Liver (tissue), 9 donors: ENCODE results near the gene FARP1. TPM values are rescaled to one million over a fixed set of nuclear protein-coding genes. Genes with fewer than 3 reads are reported as not detected.

ENCODE experiments used
- DNase-seq: peaks from one replicate; pipeline ENCODE4 v3.0.0-alpha.2; 2017; ENCODE audit warnings: low spot score
- H3K27ac ChIP-seq, 2 donors: one replicate each; pipeline ENCODE4 v1.7.0; 2013; ENCODE audit warnings: inconsistent platforms in 2 of 2, low read length in 2 of 2, control low read depth in 1 of 2, low read depth in 1 of 2, mild to moderate bottlenecking in 1 of 2
- H3K27me3 ChIP-seq, 4 donors: one replicate each; pipeline versions ENCODE4 v1.6.1 to v1.7.0; 2013; ENCODE audit warnings: low read length in 3 of 4, inconsistent platforms in 1 of 4, mild to moderate bottlenecking in 1 of 4, moderate library complexity in 1 of 4; ENCODE audit not compliant: control insufficient read depth in 4 of 4, insufficient read depth in 4 of 4
- H3K36me3 ChIP-seq, 4 donors: one replicate each; pipeline versions ENCODE4 v1.6.1 to v1.7.0; 2013; ENCODE audit warnings: low read length in 3 of 4, mild to moderate bottlenecking in 3 of 4, low read depth in 1 of 4, moderate library complexity in 1 of 4; ENCODE audit not compliant: control insufficient read depth in 4 of 4, insufficient read depth in 3 of 4
- H3K4me1 ChIP-seq, 4 donors: one replicate each; pipeline versions ENCODE4 v1.6.1 to v1.7.0; 2013; ENCODE audit warnings: low read length in 3 of 4, mild to moderate bottlenecking in 3 of 4, moderate library complexity in 1 of 4; ENCODE audit not compliant: control insufficient read depth in 4 of 4, insufficient read depth in 4 of 4
- H3K4me3 ChIP-seq, 3 donors: one replicate each; pipeline versions ENCODE4 v1.6.1 to v1.7.0; 2013; ENCODE audit warnings: low read length in 3 of 3, control low read depth in 1 of 3, low read depth in 1 of 3, mild to moderate bottlenecking in 1 of 3
- H3K9ac ChIP-seq, 2 donors: one replicate each; pipeline ENCODE4 v1.7.0; 2013; ENCODE audit warnings: low read length in 2 of 2, mild to moderate bottlenecking in 2 of 2, moderate library complexity in 2 of 2, control low read depth in 1 of 2, low read depth in 1 of 2
- H3K9me3 ChIP-seq, 4 donors: one replicate each; pipeline versions ENCODE4 v1.6.1 to v1.7.0; 2013; ENCODE audit warnings: low read length in 3 of 4; ENCODE audit not compliant: control insufficient read depth in 4 of 4
- CTCF ChIP-seq: fragments of 150-350 bp; IDR thresholded peaks from 2 replicates; pipeline ENCODE4 v1.5.1; 2017; ENCODE audit warnings: improper control_type of control experiment, low read depth, low read length; ENCODE audit not compliant: missing input control
- EGR1 ChIP-seq, 2 donors: IDR thresholded peaks; 2 replicates each; pipeline ENCODE4 v1.6.1; 2016 to 2018; ENCODE audit warnings: antibody characterized with exemption in 2 of 2, low read depth in 2 of 2
- FOXA1 ChIP-seq: IDR thresholded peaks from 2 replicates; pipeline ENCODE4 v1.6.1; 2016; ENCODE audit warnings: antibody characterized with exemption
- FOXA2 ChIP-seq: IDR thresholded peaks from 2 replicates; pipeline ENCODE4 v1.6.1; 2016; ENCODE audit warnings: antibody characterized with exemption
- GABPA ChIP-seq, 2 donors: IDR thresholded peaks in 1 of 2; conservative IDR thresholded peaks in 1 of 2; 2 replicates each; pipeline ENCODE4 v1.6.1; 2016; ENCODE audit warnings: antibody characterized with exemption in 2 of 2, mild to moderate bottlenecking in 1 of 2, moderate library complexity in 1 of 2
- HNF4A ChIP-seq, 2 donors: conservative IDR thresholded peaks; 2 replicates each; pipeline ENCODE4 v1.6.1; 2016; ENCODE audit warnings: antibody characterized with exemption in 2 of 2, mild to moderate bottlenecking in 2 of 2
- JUND ChIP-seq, 2 donors: IDR thresholded peaks; 2 replicates each; pipeline ENCODE4 v1.6.1; 2016; ENCODE audit warnings: antibody characterized with exemption in 2 of 2
- NR2F2 ChIP-seq: IDR thresholded peaks from 2 replicates; pipeline ENCODE4 v1.6.1; 2016; ENCODE audit warnings: antibody characterized with exemption
- RAD21 ChIP-seq, 2 donors: IDR thresholded peaks; 2 replicates each; pipeline ENCODE4 v1.6.1; 2016; ENCODE audit warnings: antibody characterized with exemption in 2 of 2, mild to moderate bottlenecking in 2 of 2
- REST ChIP-seq: IDR thresholded peaks from 2 replicates; pipeline ENCODE4 v1.6.1; 2016; ENCODE audit warnings: antibody characterized with exemption, mild to moderate bottlenecking
- RXRA ChIP-seq, 2 donors: IDR thresholded peaks; 2 replicates each; pipeline ENCODE4 v1.6.1; 2017 to 2018; ENCODE audit warnings: antibody characterized with exemption in 2 of 2, mild to moderate bottlenecking in 1 of 2
- SP1 ChIP-seq: IDR thresholded peaks from 2 replicates; pipeline ENCODE4 v1.6.1; 2018; ENCODE audit warnings: antibody characterized with exemption, mild to moderate bottlenecking
- TAF1 ChIP-seq: conservative IDR thresholded peaks from 2 replicates; pipeline ENCODE4 v1.6.1; 2016; ENCODE audit warnings: antibody characterized with exemption, mild to moderate bottlenecking
- YY1 ChIP-seq: IDR thresholded peaks from 2 replicates; pipeline ENCODE4 v1.6.1; 2016; ENCODE audit warnings: antibody characterized with exemption, mild to moderate bottlenecking
- WGBS: extraction: QIAGEN DNeasy Blood & Tissue Kit; methylation state at CpG from one replicate; pipeline ENCODE4 v1.1.7; 2013; 5-methylcytosine and 5-hydroxymethylcytosine counted together
- polyA plus RNA-seq, 2 donors: library from polyadenylated mRNA; stranded (reverse) in 1 of 2; unstranded in 1 of 2; fragments of 200-250 nt in 1 of 2; fragments of >200 nt in 1 of 2; fragmentation: Nextera tagmentation in 1 of 2; extraction: Ambion mirVana in 1 of 2; gene quantifications; one replicate each; pipeline versions ENCODE4 v1.2.1 to v1.2.3, GENCODE V29; 2013 to 2015
- total RNA-seq, 2 donors: library from RNA; depleted of rRNA; stranded (reverse); fragments of >200 nt; gene quantifications; one replicate each; pipeline ENCODE4 v1.2.3, GENCODE V29; 2014
- TF ChIP-seq, protein P1 (sequence below): IDR thresholded peaks from 2 replicates; pipeline ENCODE4 v1.6.1; 2016; ENCODE audit warnings: antibody characterized with exemption
- TF ChIP-seq, protein P2 (sequence below): IDR thresholded peaks from 2 replicates; pipeline ENCODE4 v1.6.1; 2016; ENCODE audit warnings: antibody characterized with exemption
- TF ChIP-seq, protein P3 (sequence below): IDR thresholded peaks from 2 replicates; pipeline ENCODE4 v1.6.1; 2016; ENCODE audit warnings: antibody characterized with exemption
- donor health status: healthy.
- donor health status: healthy.
- donor health status: healthy.
- donor health status: healthy.
- donor health status: healthy.

The FARP1 gene
- total and polyA plus RNA-seq, 4 donors: 28.4 to 62.6 (median 39.8) TPM

GRCh38 chr13:98198683-98199082 lies 55.8 kb downstream of the FARP1 start:
- peaks cover 17 to 52% (median 36%) of the 10 kb centered on the region in 4 donors for H3K4me1 ChIP-seq
- H3K27ac ChIP-seq: no peak overlapping the region
- no peaks in the 10 kb centered on the region for H3K36me3 ChIP-seq

GRCh38 chr13:98199480-98199879 lies 56.6 kb downstream of the FARP1 start:
- no peaks in the 10 kb centered on the region for H3K36me3 ChIP-seq
- WGBS: 34% methylated on average over 4 of the region's 4 CpGs
- peak overlapping the region in 1 of 2 donors; percentile 44 for H3K27ac ChIP-seq
- H3K9ac ChIP-seq: no peak overlapping the region
- H3K9me3 ChIP-seq: no peaks in the 10 kb centered on the region
- peaks cover 15 to 55% (median 39%) of the 10 kb centered on the region in 4 donors for H3K4me1 ChIP-seq
- no peak overlapping the region for H3K4me3 ChIP-seq
- no peak for DNase-seq
- no peaks in the 10 kb centered on the region for H3K27me3 ChIP-seq
- TF ChIP-seq, protein P1, sequence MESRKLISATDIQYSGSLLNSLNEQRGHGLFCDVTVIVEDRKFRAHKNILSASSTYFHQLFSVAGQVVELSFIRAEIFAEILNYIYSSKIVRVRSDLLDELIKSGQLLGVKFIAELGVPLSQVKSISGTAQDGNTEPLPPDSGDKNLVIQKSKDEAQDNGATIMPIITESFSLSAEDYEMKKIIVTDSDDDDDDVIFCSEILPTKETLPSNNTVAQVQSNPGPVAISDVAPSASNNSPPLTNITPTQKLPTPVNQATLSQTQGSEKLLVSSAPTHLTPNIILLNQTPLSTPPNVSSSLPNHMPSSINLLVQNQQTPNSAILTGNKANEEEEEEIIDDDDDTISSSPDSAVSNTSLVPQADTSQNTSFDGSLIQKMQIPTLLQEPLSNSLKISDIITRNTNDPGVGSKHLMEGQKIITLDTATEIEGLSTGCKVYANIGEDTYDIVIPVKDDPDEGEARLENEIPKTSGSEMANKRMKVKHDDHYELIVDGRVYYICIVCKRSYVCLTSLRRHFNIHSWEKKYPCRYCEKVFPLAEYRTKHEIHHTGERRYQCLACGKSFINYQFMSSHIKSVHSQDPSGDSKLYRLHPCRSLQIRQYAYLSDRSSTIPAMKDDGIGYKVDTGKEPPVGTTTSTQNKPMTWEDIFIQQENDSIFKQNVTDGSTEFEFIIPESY: no peak
- TF ChIP-seq, protein P2, sequence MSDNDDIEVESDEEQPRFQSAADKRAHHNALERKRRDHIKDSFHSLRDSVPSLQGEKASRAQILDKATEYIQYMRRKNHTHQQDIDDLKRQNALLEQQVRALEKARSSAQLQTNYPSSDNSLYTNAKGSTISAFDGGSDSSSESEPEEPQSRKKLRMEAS: no peak
- TF ChIP-seq GABPA (IDR thresholded peaks at IDR 0.05 in 1 of 2, conservative IDR thresholded peaks at IDR 0.05 in 1 of 2) (no peak), FOXA2 (peak; percentile 20), RXRA (IDR thresholded peaks at IDR 0.05) (peak; percentile 10 to 40), REST (no peak), NR2F2 (no peak), HNF4A (conservative IDR thresholded peaks at IDR 0.05) (peak in 1 of 2 donors; percentile 39), TAF1 (no peak), EGR1 (IDR thresholded peaks at IDR 0.05; ENCODE audit: low read depth in 2 of 2) (no peak), SP1 (no peak), CTCF (no peak), YY1 (no peak), RAD21 (IDR thresholded peaks at IDR 0.05) (no peak), FOXA1 (no peak), JUND (IDR thresholded peaks at IDR 0.05) (no peak)
- TF ChIP-seq, protein P3, sequence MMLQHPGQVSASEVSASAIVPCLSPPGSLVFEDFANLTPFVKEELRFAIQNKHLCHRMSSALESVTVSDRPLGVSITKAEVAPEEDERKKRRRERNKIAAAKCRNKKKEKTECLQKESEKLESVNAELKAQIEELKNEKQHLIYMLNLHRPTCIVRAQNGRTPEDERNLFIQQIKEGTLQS: no peak

More at GRCh38 chr13:98198683-98199082, 55.8 kb downstream of the FARP1 start:
- Histone ChIP-seq H3K9ac (no peak overlapping the region), H3K4me3 (no peak overlapping the region), H3K9me3 (no peaks in the 10 kb centered on the region), H3K27me3 (no peaks in the 10 kb centered on the region)
- TF ChIP-seq RXRA (IDR thresholded peaks at IDR 0.05) (no peak), REST (no peak), TAF1 (no peak), RAD21 (IDR thresholded peaks at IDR 0.05) (no peak)
- DNase-seq: no peak
- 90% methylated on average over 4 of the region's 4 CpGs for WGBS
